Measurements from ENCODE around the gene DOC2A.
"Not testable (repeated sequence)": the region's sequence is repeated elsewhere in the genome, so short reads cannot be mapped to it uniquely, and the experiment has no call there.

The DOC2A gene

GRCh38 chr16:30010844-30011713, at the start of gene DOC2A:
Gene DOC2A, minus strand, starts transcription at chr16:30011027. Its CDS starts 805 bp downstream, at chr16:30010222.
- DNase-seq = peak; percentile 74

- DNase-seq = no peak
Observed at GRCh38 chr16:30060346-30060745, 49.5 kb upstream of the DOC2A start.

GRCh38 chr16:30054959-30055553, 44.2 kb upstream of the DOC2A start:
- DNase-seq = peak; percentile 55

GRCh38 chr16:30054451-30054850, 43.6 kb upstream of the DOC2A start:
- DNase-seq = no peak

- DNase-seq = no peak
Observed at GRCh38 chr16:30053376-30054015, 42.7 kb upstream of the DOC2A start.

- peak; percentile 99 for DNase-seq
Observed at GRCh38 chr16:30052671-30053372, 42.0 kb upstream of the DOC2A start.

GRCh38 chr16:30051518-30051917, 40.7 kb upstream of the DOC2A start:
- no peak for DNase-seq

- no peak for DNase-seq
Observed at GRCh38 chr16:30049871-30050270, 39.0 kb upstream of the DOC2A start.

- no peak for DNase-seq
Observed at GRCh38 chr16:30046588-30046987, 35.8 kb upstream of the DOC2A start.

GRCh38 chr16:30046178-30046577, 35.4 kb upstream of the DOC2A start:
- DNase-seq = no peak

- DNase-seq = peak; percentile 15
Observed at GRCh38 chr16:30041841-30042240, 31.0 kb upstream of the DOC2A start.

- DNase-seq = not testable (repeated sequence)
Observed at GRCh38 chr16:30040690-30041089, 29.9 kb upstream of the DOC2A start.

- DNase-seq = no peak
Observed at GRCh38 chr16:30040221-30040620, 29.4 kb upstream of the DOC2A start.

GRCh38 chr16:30033270-30033669, 22.4 kb upstream of the DOC2A start:
- DNase-seq = no peak

GRCh38 chr16:30032083-30032819, 21.4 kb upstream of the DOC2A start:
- DNase-seq = peak; percentile 88

GRCh38 chr16:30031477-30031918, 20.7 kb upstream of the DOC2A start:
- DNase-seq = no peak

GRCh38 chr16:30030841-30031413, 20.1 kb upstream of the DOC2A start, which contains the start of gene TLCD3B:
Gene TLCD3B, minus strand, starts transcription at chr16:30031271. Its CDS starts 744 bp downstream, at chr16:30030527.
- DNase-seq = no peak

- DNase-seq = no peak
Observed at GRCh38 chr16:30030011-30030685, 19.3 kb upstream of the DOC2A start.

- peak; percentile 52 for DNase-seq
Observed at GRCh38 chr16:30028438-30029076, 17.7 kb upstream of the DOC2A start.

GRCh38 chr16:30027588-30028437, 17.0 kb upstream of the DOC2A start:
- no peak for DNase-seq

Measured in retina (tissue), 1 donor.